NCI-H345 treated with DMSO at 0.1 percent for 48 hours (cell line): Measurements from ENCODE around the gene LARGE1.

Source experiments
- DNase-seq: peaks from one replicate; lab custom pipeline; 2025; ENCODE audit not compliant: unreplicated experiment; lab: John Stamatoyannopoulos, UW

The LARGE1 gene

GRCh38 chr22:33456511-33456910, 463.8 kb downstream of the LARGE1 start:
- no peak for DNase-seq

DNA sequence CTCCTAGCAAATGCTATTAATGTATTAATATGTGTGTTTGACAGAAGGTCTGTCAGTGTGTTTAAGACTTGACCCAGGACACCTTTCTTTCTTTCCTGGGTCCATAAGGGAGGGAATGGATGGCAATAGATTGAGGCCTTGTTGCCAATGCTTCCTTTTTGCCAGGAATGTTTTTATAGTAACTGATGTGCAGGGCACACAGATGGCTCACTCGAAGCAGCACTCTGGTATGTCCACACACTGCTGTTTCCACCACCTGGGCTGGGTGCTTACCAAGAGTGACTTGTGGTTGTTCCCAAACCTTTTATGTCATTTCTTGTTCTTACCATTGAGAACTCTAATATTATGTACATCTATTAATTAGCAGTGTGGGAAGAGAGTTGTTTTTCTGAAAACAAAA, 465.2 kb downstream of the LARGE1 start:
- DNase-seq = no peak

DNA sequence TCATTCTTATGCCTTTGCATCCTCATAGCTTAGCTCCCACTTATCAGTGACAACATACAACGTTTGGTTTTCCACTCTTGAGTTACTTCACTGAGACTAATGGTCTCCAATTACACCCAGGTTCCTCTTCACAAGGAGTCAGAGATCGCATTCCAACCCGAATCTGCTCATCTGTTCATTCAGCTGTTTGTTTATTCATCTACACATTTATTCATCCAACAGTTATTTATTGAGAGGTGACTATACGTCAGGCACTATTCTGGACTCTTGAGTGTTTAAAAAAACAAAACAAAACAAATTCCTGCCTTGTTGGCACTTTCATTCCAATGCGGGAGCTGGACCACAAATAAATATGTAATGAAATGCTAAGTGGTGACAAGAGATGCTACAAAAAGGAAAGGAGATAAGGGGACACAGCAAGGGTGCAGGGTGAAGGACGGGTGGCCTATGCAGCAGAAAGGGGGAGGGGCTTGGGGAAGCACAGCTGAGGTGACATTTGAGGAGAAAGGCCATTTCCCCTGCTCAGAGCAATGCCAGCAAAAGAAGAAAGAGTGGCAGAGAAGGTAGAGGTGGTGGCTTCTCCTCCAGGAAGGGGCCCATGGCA, 468.3 kb downstream of the LARGE1 start:
- no peak for DNase-seq

DNA sequence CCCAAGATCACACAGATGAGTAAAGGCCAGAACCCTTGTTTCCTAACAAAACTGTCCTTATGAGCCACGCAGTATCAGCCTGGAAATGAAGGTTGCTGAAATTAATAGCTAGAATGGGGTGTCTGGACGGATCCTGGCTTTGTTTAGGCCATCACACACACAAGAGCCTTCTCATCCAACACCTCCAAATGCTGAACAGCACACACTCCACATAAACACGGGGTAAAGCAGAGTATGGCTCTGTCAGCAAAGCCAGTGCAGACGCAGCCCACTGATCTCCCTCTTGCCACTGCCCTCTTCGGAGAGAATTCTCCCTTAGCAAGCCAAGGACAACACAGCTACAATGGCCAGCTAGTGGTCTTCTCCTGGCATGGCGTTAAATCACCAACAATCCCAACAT, 469.5 kb downstream of the LARGE1 start:
- DNase-seq = no peak

- DNase-seq = no peak
Measured at GRCh38 chr22:33447733-33448132, 472.5 kb downstream of the LARGE1 start.

DNA sequence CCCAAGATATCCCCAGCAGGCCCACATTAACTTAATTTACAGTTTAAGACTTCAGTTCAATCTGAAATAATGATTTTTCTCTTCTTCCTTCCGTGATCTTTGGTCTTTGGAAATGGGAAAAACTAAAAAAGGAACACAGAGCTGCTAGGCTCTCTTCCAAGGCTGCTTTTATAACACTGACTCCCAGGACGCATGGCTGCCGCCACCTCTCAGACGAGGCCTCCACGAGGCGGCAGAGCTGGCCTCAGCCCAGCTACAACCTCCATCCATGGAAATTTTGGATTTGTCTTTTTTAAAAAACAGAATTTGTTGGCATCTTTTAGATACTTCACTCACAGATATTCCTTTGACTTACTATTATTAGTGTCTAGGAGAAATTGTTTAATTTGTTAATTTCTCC, 476.6 kb downstream of the LARGE1 start:
- DNase-seq = no peak

- DNase-seq = no peak
Measured at GRCh38 chr22:33440756-33441155, 479.5 kb downstream of the LARGE1 start.

DNA sequence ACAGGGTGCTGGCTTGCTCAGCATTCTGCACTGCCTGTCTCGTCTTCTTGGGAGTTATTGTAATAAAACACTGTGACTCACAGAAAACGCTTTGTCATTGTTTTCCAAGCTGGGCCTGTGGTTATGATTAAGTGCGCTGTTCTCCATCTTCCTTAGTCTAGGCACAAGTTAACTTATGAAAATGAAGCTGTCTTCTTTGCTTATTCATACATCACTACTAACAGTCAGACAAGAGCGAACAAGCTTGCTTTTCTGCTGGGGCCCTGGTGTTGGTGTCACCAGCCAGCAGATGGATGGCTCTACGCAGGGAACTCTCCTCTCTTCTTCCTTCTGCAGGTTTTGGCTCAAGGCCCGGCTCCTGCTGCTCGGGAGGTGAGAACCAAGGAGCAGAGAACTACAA, 482.0 kb downstream of the LARGE1 start:
- DNase-seq = no peak

- no peak for DNase-seq
Measured at GRCh38 chr22:33431300-33431699, 489.0 kb downstream of the LARGE1 start.

DNA sequence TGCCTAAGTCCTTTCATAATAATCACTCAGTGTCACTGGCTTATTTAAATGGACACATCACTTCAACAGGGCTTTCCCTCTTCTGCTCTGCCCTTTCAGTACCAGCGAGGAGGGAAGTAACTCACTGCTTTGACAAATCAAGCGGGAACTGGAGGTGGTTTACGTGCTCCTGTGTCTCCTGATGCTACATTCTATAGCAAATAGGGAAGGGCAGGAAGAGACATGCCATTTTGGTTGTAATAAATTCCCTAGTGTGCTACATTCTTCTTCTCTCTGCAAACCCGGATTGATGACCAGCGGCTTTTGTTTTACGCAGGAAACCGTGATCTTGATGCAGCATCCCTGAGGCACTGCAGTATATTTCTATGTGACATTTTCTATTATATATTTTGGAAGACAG, 491.0 kb downstream of the LARGE1 start:
- no peak for DNase-seq

GRCh38 chr22:33427461-33427860, 492.8 kb downstream of the LARGE1 start:
- DNase-seq = no peak

DNA sequence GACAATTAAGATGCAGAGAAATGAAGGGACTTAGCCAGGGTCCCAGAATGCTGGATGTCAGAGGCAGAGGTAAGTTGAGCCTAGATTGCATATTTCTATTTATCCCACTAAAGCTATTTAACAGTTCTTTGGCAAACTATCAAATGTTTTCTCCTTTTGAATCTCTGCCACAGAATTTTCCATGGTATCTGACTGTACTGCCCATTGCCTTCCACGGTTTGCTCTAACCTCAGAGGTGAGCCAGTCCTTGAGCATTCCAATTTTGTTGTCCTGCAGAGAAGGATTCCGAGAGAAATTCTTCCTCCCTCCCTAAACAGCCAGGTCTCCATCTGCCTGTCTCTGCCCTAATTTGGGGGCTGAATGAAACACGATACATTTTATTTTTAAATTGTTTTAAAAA, 493.8 kb downstream of the LARGE1 start:
- no peak for DNase-seq

GRCh38 chr22:33421859-33422258, 498.4 kb downstream of the LARGE1 start:
- no peak for DNase-seq

DNA sequence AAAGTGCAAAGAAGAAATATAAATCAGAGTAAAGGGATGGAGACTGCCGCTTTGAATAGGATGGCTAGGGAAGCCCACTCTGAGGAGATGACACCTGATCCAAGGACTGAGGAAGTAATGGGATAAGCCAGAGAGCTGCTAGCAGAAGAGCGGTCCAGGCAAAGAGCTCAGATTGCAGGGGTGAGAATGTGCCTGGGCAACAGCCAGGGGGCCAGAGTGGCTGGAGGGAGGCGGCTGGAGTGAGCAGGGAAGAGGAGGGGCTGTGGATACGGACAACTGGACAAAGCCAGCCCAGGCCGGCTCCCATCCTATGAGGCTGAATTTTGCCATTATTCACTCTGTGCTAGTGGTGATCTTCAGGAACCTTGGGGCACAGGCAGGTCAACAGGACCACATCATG, 501.8 kb downstream of the LARGE1 start:
- no peak for DNase-seq

- no peak for DNase-seq
Measured at GRCh38 chr22:33415401-33415800, 504.9 kb downstream of the LARGE1 start.

GRCh38 chr22:33409079-33409478, 511.2 kb downstream of the LARGE1 start:
- peak; percentile 78 for DNase-seq

GRCh38 chr22:33405194-33405593, 515.1 kb downstream of the LARGE1 start:
- DNase-seq = no peak

- no peak for DNase-seq
Measured at GRCh38 chr22:33404723-33405122, 515.6 kb downstream of the LARGE1 start.

GRCh38 chr22:33402325-33402724, 518.0 kb downstream of the LARGE1 start:
- DNase-seq = no peak

DNA sequence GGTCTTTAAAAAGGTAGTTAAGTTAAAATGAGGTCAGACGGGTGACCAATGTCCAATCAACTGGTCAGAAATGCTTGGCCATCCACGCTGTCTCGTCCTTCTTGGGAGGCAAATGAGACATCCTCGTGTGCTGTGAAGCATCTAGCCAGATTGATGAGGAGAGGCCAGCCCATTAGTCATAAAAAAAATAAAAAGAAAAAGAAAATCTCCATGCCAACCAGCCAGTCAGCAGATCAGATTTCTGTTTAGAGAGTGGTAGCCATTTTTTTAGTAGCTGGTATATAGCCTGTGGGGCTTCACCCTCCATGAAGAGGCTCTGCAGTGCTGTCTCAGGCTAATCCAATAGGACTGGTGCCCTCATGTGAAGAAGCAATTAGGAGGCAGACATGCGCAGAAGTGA, 519.0 kb downstream of the LARGE1 start:
- no peak for DNase-seq

DNA sequence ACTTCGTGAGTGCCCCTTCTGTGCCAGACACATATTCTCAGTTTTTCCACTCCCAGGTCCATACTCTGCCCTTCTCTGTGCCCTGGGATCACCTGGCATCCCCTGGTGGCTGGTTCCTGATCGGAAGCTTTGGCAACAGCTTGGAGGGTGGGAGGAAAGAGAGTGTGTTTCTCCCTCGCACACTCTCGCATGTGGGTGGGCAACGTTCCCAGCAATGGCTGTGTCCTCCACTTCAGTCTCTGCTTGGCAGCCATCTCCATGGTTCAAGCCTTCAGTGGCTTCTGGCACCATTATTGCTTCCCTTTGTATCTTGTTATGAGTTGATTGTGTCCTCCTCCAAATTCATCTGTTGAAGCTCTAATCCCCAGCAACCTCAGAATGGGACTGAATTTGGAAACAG, 519.4 kb downstream of the LARGE1 start:
- no peak for DNase-seq

DNA sequence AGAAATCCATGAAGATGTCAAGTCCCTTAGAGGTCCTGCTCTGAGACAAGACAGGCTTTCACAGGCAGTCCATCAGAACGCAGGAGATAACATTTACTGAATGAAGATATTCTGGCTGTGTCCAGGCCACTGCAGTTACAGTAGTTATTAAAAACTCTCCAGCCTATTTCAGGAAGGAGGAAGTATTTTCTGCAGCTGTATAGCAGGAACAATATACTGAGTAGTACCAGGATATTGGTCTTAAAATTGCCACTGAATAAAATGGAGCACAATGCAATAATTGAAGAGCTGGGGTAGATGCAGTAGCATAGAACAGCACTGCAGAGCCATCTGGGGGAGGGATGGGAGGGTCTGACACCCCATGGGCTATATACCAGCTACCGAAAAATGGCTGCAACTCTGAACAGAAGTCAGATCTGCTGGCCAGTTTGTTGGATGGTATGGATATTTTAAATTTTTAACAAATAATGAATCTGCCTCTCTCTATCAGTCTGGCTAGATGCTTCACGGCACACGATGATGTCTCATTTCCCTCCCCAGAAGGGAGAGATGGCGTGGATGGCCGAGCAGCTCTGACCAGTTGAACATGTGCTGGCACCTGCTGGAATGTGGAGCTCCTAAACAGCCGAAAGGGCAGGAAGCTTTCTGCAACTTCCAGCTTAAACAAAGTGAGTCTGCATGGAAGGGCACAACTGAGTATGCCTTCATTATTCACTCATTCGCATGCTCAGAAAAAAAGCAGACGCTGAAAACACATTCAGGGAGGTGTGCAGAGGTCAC, 520.0 kb downstream of the LARGE1 start:
- no peak for DNase-seq

DNA sequence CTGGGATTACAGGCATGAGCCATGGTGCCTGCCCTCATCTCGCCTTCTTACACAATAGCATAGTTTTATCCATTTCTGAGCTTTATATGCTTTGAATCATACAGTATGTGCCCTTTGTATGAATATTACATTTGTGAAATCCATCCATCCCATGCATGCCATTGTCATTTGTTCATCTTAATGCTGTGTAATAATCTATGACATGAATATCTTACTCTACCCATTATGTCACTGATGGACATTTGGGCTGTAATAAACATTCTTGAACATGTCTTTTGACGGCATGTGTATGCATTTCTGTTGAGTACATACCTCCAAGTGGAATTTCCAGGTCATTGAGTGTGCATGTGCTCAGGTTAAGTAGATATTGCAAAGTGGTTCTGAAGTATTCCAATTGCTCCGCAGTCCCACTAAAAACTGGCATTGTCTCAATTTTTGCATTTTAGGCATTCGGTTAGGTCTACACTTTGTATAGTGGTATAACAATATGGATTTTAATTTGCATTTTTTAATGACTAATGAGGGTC, 522.8 kb downstream of the LARGE1 start:
- DNase-seq = no peak
